ENCODE measurements around the gene DPH2. TPM values are rescaled to one million over a fixed set of nuclear protein-coding genes. Genes with fewer than 3 reads are reported as not detected.

Gene DPH2
- total RNA-seq, 6 experiments from 2014 or later = 8.9 to 27.5 (median 12.0) TPM

DNA sequence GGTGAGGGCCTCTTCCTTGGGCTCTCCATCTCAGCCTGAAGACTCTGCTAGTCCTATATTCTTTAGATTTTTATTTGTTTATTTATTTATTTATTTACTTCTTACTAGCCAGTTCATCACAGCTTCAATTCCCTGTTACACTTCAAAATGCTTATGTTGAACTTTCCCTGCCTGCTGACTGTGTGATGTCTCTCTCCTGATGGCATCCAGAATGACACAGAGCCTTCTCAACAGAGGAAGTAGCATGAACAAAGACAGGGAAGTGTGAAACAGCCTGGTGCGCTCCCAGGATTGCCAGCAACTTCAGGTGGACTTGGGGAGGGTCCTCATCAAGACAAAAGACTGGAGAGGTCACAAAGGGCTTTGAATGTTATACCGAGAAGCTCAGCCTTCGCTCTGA, 27.4 kb upstream of the DPH2 start:
- H3K27ac ChIP-seq = no peak overlapping the region
- TF ChIP-seq CTCF (IDR thresholded peaks at IDR 0.05) = no peak

DNA sequence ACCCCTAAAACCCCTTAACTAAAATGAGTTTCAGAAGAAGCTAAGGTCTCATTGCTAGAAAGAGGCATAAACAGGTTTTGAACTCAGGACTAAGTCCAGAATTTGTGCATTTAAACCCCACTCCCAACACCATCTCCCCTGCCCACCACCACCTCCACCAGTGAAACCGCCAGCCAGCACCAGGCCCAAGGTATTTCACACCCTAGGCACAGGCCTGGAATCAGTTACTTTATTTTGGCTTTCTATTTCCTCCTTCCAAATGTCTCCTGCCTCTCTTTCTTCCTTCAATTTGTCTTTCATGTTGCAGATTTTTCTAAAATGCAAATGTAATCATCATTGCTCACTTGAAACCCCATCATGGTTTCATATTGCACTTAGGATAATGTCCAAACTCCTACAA, 24.9 kb upstream of the DPH2 start:
- intact Hi-C loops (cut with DNase I) = no loop called here
- Histone ChIP-seq H3K36me3 (peaks cover 0 to 1% (median 0%) of the 10 kb centered on the region in 4 donors), H3K27me3 (no peaks in the 10 kb centered on the region), H3K27ac (no peak overlapping the region), H3K9me3 (no peaks in the 10 kb centered on the region), H3K4me1 (peaks cover 0 to 17% (median 9%) of the 10 kb centered on the region in 4 donors), H3K4me3 (no peak overlapping the region)
- no peak for TF ChIP-seq CTCF (IDR thresholded peaks at IDR 0.05)
- DNase-seq = no peak
- ATAC-seq = no peak
- 100% methylated on average over 1 of the region's 1 CpG for WGBS (ENCODE audit: insufficient coverage, low coverage, low lambda C conversion rate, missing lambda C conversion rate)

More for the DNA sequence above, 27.4 kb upstream of the DPH2 start:
- intact Hi-C loops (cut with DNase I) = no loop called here
- Histone ChIP-seq H3K4me1 (peaks cover 0 to 10% (median under 1%) of the 10 kb centered on the region in 4 donors), H3K27me3 (no peaks in the 10 kb centered on the region), H3K4me3 (no peak overlapping the region), H3K9me3 (no peaks in the 10 kb centered on the region), H3K36me3 (no peaks in the 10 kb centered on the region)
- ATAC-seq (no peak), DNase-seq (no peak)
- WGBS (ENCODE audit: insufficient coverage, low coverage, low lambda C conversion rate, missing lambda C conversion rate) = 83% methylated on average over 3 of the region's 3 CpGs

DNA sequence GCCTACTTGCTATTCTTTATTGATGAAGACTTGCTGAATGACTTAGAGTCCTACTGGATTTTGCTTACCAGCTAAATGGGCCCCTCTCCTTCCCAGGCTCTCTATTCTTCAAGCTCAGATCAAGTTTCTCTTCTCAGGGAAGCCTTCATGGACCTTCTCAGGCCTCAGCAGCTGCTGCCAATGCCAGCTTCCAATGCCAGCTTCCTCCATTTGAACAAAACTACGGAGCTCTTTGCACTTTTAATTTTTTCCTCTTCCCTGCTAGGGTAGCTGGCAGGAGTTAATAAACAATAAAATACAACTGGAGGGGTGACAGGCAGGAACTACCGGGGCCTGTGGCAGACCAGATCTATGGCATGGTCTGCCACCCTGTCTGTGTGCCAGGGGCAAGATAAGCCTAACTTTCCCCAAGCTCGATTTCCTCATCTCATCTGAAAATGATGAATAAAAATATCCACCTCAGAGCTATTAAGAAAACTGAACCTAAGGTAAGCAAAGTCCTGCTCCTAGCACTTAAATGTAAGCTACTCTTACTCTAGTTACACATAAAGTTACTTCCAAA, 24.1 kb upstream of the DPH2 start:
- Histone ChIP-seq H3K27ac (peak overlapping the region; percentile 95 to 98 (median 96)), H3K27me3 (no peaks in the 10 kb centered on the region), H3K36me3 (peaks cover 0 to 5% (median 0%) of the 10 kb centered on the region in 4 donors), H3K4me3 (peak overlapping the region; percentile 44 to 88 (median 79)), H3K4me1 (peaks cover 0 to 17% (median 9%) of the 10 kb centered on the region in 4 donors), H3K9me3 (no peaks in the 10 kb centered on the region)
- intact Hi-C loops (cut with DNase I) = no loop called here
- TF ChIP-seq CTCF (IDR thresholded peaks at IDR 0.05) (no peak), POLR2A (IDR thresholded peaks at IDR 0.05) (no peak)
- no peak for ATAC-seq
- no peak for DNase-seq
- 0% methylated on average over 3 of the region's 3 CpGs for WGBS (ENCODE audit: insufficient coverage, low coverage, low lambda C conversion rate, missing lambda C conversion rate)

DNA sequence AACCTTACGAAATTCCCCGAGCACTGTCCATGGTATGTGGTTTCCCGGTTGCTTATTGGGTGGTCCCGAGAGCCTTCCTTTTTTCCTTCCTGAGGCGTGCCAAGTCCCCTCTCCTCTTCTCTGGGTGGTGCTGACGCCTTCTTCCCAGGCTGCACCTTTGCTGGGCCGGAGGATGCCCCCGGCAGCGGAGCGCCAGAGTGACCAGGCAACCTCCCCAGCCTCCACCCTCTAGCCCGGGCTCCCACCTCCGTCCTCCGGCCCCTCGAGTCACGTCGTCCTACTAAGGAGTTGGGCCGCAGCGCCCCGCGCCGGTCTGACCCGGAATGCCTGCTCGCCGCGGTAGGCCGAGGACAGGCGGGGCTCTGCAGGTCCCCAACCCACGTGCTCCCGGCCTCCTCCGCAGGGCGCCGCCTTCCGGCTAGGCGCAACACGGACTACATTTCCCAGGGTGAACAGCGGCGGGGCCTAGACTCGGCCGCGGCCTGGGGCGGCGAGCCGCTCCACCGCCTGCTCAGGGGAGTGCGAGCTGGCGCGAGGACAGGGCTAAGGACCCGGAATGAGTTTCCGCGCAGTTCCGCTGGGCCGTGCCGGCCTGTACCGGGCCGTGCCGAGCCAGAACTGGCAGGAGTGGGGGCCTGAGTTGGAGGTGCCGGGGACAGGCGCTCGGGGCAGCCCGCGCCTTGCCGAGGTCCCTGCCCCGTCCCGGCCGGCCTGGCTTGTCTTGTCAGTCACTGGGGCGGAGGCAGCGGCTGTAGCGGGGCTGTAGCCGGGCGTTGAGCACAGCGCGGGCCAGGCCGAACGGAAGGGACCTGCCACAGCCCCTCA, 23.4 kb upstream of the DPH2 start, which contains the start of gene IPO13:
Gene IPO13 (plus strand): TSS at position 715 of the 825 bp plus-strand sequence. CDS start 651 bp downstream, outside the sequence.
- WGBS (ENCODE audit: insufficient coverage, low coverage, low lambda C conversion rate, missing lambda C conversion rate) = 0% methylated on average over 10 of the region's 74 CpGs
- TF ChIP-seq CTCF (IDR thresholded peaks at IDR 0.05) (peak; percentile 73 to 81 (median 74)), POLR2A (IDR thresholded peaks at IDR 0.05) (peak; percentile 83)
- intact Hi-C loops (cut with DNase I) = no loop called here

More for the DNA sequence above, 23.4 kb upstream of the DPH2 start, which contains the start of gene IPO13:
- DNase-seq (peak; percentile 97 to 98 (median 98)), ATAC-seq (peak; percentile 96 to 98 (median 97))
- Histone ChIP-seq H3K27me3 (no peaks in the 10 kb centered on the region), H3K9me3 (no peaks in the 10 kb centered on the region), H3K4me1 (peaks cover 0 to 17% (median 9%) of the 10 kb centered on the region in 4 donors), H3K4me3 (peak within 1 kb of the TSS; percentile 44 to 88 (median 79)), H3K36me3 (peaks cover 0 to 5% (median 0%) of the 10 kb centered on the region in 4 donors), H3K27ac (peak within 1 kb of the TSS; percentile 95 to 98 (median 96))

All from right lobe of liver (tissue), 6 donors.